ENCODE data around the gene NECAP2. TPM values are rescaled to one million over a fixed set of nuclear protein-coding genes. Genes with fewer than 3 reads are reported as not detected.
A peak's percentile ranks its signal among the peaks of the same experiment; 100 is the strongest.

The NECAP2 gene
- total and polyA plus RNA-seq, 10 of the 15 experiments (the other 5 are each of a cell fraction or from before 2014, with no cell fraction given), result 16.3 to 98.0 (median 57.4) TPM

GRCh38 chr1:16420424-16421118 is 20.0 kb upstream of the NECAP2 start (continued):
- no peak for TF ChIP-seq IRF3 (IDR thresholded peaks at IDR 0.05)
- peak; percentile 63 for TF ChIP-seq IKZF1 (conservative IDR thresholded peaks at IDR 0.05)
- TF ChIP-seq MXI1 (IDR thresholded peaks at IDR 0.05; ENCODE audit: low read depth, low read length), result no peak
- TF ChIP-seq TBL1XR1 (IDR thresholded peaks at IDR 0.05; ENCODE audit: low read depth, low read length), result peak; percentile 28; the same call in 1 of the 2 replicates
- TF ChIP-seq HDAC2 (IDR thresholded peaks at IDR 0.05), result no peak
- TF ChIP-seq ELK1 (IDR thresholded peaks at IDR 0.05; ENCODE audit: low read depth, low read length), result no peak
- no peak; the same call in 2 of the 3 replicates for TF ChIP-seq POU2F2 (IDR thresholded peaks at IDR 0.05; ENCODE audit: borderline replicate concordance, low read depth, low read length)
- TF ChIP-seq YBX1 (IDR thresholded peaks at IDR 0.05), result no peak
- TF ChIP-seq DPF2 (IDR thresholded peaks at IDR 0.05), result no peak; the same call in 1 of the 2 replicates
- TF ChIP-seq ZZZ3 (IDR thresholded peaks at IDR 0.05; ENCODE audit: control insufficient read depth, insufficient read length, low read depth), result no peak
- no peak for TF ChIP-seq RB1 (IDR thresholded peaks at IDR 0.05; ENCODE audit: borderline replicate concordance)
- no peak for TF ChIP-seq GATAD2B (conservative IDR thresholded peaks at IDR 0.05; ENCODE audit: low read depth)
- TF ChIP-seq SPI1 (IDR thresholded peaks at IDR 0.05; ENCODE audit: borderline replicate concordance, insufficient read depth, low read depth, low read length), result no peak
- no peak for TF ChIP-seq SP1 (IDR thresholded peaks at IDR 0.05; ENCODE audit: low read depth, low read length)
- no peak for TF ChIP-seq ZNF24 (IDR thresholded peaks at IDR 0.05)
- no peak for TF ChIP-seq ZNF217 (IDR thresholded peaks at IDR 0.05)
- TF ChIP-seq ZNF687 (IDR thresholded peaks at IDR 0.05), result no peak
- TF ChIP-seq HDAC6 (IDR thresholded peaks at IDR 0.05; ENCODE audit: unreplicated experiment), result no peak
- TF ChIP-seq BCLAF1 (IDR thresholded peaks at IDR 0.05), result no peak
- no peak for TF ChIP-seq JUND (IDR thresholded peaks at IDR 0.05; ENCODE audit: low read depth, low read length)
- no peak for TF ChIP-seq E2F4 (IDR thresholded peaks at IDR 0.05; ENCODE audit: low read depth, low read length)

Measured in GM12878 (cell line).